Activated CD4-positive, alpha-beta T cell treated with anti-CD3 and anti-CD28 coated beads, Interleukin-2, amount 50 U/mL, for 48 hours (primary cell): ENCODE measurements around the gene DDIT3.
"Not testable (repeated sequence)": the region's sequence is repeated elsewhere in the genome, so short reads cannot be mapped to it uniquely, and the experiment has no call there.

Source experiments
- DNase-seq, 2 experiments: peaks; one replicate each; pipeline ENCODE4 v3.0.0-alpha.2; 2020

Gene DDIT3

DNA sequence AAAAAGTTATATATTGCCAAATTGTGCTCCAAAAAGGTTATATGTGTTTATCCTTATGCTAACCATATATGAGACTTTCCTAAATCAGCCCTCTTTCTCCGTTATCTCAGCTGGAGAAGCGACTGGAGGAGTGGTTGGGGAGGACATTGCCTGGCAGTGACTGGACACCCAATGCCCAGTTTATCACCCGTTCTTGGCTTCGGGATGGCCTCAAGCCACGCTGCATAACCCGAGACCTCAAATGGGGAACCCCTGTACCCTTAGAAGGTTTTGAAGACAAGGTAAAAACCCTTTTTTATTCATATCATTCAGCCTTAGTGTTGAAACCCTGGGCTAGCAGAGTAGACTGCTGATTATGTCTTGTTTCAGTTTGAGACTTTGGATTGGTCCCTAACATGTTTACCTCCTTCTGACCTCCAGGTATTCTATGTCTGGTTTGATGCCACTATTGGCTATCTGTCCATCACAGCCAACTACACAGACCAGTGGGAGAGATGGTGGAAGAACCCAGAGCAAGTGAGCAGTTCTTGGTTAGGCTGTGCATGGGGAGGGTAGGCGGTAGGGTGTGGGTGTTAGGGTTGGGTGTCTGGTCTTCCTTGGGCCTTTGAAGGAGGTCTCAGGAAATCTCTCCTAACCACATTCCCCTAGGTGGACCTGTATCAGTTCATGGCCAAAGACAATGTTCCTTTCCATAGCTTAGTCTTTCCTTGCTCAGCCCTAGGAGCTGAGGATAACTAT, 8.6 kb downstream of the DDIT3 start:
- no peak for DNase-seq

DNA sequence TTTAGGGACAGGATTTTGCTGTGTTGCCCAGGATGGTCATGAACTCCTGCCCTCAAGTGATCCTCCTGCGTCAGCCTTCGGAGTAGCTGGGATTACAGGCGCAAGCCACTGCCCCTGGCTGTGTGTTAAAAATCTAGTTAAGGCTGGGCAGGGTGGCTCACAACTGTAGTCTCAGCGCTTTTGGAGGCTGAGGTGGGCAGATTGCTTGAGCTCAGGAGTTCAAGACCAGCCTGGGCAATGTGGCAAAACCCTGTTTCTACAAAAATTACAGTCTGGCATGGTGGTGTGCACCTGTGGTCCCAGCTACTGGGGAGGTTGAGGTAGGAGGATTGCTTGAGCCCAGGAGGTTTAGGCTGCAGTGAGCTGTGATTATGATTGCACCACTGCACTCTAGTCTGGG, 9.2 kb downstream of the DDIT3 start:
- no peak for DNase-seq

DNA sequence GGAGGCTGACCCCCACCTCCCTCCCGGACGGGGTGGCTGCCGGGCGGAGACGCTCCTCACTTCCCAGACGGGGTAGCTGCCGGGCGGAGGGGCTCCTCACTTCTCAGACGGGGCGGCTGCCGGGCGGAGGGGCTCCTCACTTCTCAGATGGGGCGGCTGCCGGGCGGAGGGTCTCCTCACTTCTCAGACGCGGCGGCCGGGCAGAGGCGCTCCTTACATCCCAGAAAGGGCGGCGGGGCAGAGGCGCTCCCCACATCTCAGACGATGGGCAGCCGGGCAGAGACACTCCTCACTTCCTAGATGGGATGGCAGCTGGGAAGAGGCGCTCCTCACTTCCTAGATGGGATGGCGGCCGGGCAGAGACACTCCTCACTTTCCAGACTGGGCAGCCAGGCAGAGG, 12.5 kb downstream of the DDIT3 start:
- DNase-seq: not testable (repeated sequence)

DNA sequence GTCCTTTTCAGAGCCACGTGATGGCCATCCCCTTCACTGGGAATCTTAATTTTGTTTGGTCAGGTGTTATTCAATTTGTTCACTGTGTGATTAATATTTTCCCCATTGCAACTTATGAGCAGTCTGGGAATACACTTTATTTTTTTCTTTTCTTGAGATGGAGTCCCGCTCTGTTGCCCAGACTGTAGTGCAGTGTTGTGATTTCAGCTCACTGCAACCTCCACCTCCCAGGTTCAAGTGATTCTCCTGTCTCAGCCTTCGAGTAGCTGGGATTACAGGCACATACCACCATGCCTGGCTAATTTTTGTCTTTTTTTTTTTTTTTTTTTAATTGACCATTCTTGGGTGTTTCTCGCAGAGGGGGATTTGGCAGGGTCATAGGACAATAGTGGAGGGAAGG, 13.8 kb downstream of the DDIT3 start:
- not testable (repeated sequence) for DNase-seq

DNA sequence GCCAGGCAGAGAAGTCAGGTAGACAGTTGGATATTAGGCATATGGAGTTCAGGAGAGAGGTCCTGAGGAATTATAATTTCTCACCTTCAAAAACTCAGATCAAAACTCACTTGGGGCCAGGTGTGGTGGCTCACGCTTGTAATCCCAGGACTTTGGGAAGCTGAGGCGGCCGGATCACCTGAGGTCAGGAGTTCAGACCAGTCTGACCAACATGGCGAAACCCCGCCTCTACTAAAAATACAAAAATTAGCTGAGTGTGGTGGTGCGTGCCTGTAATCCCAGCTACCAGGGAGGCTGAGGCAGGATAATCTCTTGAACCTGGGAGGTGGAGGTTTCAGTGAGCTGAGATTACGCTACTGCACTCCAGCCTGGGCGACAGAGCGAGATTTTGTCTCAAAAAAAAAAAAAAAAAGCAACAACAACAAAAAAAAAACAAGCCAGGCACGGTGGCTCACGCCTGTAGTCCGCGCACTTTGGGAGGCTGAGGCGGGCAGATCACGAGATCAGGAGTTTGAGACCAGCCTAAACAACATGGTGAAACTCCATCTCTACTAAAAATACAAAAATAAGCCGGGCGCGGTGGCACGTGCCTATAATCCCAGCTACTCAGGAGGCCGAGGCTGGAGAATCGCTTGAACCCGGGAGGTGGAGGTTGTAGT, 17.9 kb downstream of the DDIT3 start:
- not testable (repeated sequence) for DNase-seq

DNA sequence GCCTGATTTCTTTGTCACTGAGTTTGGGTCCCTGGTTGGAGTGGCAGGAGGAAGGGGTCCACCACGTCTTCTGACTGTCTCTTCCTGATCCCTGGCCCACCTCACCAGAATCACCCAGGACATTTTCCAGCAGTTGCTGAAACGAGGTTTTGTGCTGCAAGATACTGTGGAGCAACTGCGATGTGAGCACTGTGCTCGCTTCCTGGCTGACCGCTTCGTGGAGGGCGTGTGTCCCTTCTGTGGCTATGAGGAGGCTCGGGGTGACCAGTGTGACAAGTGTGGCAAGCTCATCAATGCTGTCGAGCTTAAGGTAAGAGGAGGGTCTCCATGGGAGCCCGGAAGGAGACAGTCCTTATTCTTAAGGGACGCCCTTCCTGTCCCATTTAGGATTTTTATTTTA, 20.1 kb downstream of the DDIT3 start:
- DNase-seq: no peak

DNA sequence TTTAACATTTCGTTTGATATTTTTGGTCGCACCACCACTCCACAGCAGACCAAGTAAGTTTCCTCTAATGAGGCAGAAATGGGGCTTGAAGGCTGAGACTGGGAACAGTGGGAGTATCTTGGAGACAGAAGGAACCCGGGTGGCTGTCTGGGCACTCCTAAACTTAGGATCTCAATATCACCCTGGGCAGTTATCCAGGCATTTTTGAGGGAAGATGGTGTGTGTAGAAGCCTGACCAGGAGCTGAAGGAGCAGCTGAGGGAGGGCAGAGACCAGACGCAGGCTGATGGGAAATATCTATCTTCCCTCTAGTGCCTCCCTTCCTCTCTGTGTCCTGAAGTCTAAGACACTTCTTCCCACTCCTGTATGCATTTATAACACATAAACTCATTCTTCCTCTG, 21.7 kb downstream of the DDIT3 start:
- no peak for DNase-seq

DNA sequence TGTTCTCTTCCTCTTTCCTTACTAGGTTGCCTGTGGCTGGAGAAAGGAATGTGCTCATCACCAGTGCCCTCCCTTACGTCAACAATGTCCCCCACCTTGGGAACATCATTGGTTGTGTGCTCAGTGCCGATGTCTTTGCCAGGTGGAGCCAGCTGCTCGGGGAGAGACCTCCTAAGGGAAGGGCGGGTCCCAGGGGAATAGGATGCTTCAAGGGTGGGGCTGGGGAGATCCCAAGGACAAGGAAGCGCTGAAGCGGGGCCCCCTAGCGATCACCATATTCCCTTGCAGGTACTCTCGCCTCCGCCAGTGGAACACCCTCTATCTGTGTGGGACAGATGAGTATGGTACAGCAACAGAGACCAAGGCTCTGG, 22.2 kb downstream of the DDIT3 start:
- no peak for DNase-seq

DNA sequence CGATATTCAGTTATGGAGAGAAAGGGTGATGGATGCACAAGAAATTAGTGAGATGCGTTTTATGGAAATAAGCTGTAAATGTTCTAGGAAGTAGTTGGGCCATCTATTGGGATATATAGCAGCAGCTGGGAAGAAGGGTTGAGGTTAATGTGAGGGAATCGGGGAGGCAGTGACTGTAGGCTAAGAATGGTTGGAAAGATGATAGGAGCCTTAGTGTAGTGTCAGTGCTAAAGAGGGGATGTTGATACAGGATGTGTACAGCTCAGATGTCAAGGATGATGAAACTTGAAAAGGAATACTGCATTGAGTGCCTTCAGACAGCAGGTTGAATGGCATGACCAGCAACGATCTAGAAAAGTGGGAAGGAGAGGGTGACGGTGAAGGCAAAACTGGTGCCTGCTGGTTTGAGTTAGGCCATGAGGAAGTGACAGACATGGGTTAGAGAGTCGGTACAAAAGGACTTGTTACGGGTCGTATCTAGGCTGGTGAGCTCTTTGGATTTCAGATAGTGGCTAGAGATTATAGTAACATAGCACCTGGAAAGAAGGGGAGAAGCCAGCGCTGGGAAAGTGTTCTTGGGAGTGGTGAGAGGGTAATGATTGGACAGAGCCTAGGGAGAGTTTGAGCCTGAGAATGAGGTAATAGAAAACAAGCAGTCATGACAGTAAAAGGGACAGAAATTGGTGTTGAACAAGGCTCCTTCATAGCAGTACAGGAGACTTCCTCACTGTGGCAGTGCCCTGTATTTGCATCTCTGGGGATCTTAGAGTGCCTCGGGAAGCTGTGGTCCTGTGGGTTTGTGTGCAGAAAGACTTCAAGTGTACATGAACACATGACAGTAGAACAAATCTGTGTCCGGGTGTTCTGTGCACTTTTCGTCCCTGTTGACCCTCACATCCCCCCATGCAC, 22.8 kb downstream of the DDIT3 start:
- DNase-seq: no peak

DNA sequence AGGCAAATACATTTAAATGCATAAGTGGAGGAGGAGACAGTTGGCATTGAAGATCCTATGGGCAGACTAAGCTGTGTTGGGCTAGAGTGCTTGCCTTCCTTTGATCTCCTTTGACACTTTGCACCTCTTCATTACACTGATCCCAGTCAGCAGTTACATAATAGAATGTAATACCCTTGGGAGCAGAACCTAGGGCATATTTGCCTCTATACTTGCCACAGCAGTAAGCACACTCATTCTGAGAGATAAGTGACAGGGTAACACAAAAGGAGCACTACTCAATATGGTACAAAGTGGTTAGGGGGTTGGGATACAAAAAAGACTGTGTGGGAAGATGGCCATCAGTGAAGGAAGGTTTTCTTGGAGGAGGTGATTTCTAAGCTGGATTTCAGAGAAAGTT, 23.5 kb downstream of the DDIT3 start:
- DNase-seq: no peak

DNA sequence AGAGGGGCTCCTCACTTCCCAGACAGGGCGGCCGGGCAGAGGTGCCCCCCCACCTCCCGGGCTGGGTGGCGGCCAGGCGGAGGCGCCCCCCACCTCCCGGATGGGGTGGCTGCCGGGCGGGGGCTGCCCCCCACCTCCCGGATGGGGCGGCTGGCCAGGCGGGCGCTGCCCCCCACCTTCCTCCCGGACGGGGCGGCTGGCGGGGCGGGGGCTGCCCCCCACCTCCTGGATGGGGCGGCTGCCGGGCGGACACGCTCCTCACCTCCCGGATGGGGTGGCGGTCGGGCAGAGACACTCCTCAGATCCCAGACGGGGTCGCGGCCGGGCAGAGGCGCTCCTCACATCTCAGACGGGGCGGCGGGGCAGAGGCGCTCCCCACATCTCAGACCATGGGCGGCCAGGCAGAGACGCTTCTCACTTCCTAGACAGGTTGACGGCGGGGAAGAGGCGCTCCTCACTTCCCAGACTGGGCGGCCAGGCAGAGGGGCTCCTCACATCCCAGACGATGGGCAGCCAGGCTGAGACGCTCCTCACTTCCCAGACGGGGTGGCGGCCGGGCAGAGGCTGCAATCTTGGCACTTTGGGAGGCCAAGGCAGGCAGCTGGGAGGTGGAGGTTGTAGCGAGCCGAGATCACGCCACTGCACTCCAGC, 25.1 kb downstream of the DDIT3 start:
- not testable (repeated sequence) for DNase-seq

DNA sequence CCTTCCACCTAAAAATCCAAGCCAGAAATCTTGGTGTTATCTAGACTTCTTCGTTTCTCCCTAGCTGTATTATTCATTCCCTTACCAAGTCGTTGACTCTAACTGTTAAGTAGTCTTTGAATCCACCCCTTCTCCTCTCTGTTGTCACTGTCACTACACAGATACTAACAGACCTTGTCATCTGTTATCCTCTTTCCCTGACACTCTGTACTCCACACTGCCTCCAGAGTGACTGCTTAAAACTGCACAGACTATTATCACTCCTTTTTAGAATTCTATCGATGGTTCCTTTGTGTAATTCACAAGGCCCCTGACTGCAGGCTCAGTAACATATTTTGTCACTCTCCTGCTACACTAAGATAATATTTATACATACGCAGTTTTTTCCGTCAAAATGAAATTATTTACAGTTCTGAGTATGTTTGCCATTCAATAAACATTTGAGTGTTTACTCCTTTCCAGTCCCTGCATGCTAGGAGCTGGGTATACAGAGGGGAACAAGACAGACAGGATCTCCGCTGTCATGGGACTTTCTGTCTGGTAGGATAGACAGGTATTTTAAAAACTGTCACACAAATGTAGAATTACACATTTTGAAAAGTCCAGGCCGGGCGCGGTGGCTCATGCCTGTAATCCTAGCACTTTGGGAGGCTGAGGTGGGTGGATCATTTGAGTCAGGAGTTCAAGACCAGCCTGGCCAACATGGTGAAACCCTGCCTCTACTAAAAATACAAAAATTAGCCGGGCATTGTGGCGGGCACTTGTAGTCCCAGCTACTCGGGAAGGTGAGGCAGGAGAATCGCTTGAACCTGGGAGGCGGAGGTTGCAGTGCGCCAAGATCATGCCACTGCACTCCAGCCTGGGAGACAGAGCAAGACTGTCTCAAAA, 28.7 kb downstream of the DDIT3 start:
- DNase-seq: no peak

DNA sequence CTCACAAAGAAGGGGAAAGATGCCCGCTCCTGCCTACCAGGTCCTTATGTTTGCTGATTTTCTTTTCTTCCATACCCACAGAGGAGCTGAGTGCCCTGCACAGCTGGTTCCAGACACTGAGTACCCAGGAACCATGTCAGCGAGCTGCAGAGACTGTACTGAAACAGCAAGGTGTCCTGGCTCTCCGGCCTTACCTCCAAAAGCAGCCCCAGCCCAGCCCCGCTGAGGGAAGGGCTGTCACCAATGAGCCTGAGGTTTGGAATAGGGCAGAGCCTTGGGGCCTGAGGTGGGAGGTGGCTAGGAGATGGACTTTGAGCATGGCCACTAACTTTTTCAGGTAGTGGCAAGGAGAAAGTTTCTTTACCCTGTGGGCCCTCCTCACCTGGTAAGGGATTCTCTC, 30.2 kb downstream of the DDIT3 start:
- DNase-seq: no peak

DNA sequence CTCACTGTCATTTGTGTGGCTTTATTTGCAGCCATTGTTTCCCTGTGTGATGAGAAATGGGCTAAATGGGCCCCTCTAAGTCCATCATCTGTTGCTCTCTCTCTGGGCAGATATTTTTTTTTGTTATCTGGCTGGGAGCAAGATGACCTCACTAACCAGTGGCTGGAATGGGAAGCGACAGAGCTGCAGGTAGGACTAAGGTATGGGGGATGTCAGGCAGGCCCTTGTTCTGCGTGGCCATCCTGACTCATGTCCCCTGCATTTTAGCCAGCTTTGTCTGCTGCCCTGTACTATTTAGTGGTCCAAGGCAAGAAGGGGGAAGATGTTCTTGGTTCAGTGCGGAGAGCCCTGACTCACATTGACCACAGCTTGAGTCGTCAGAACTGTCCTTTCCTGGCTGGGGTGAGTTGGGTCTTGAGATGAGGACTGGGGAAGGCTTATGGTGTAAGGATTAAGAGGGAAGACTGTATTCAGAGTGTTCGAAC, 31.1 kb downstream of the DDIT3 start:
- DNase-seq: no peak

DNA sequence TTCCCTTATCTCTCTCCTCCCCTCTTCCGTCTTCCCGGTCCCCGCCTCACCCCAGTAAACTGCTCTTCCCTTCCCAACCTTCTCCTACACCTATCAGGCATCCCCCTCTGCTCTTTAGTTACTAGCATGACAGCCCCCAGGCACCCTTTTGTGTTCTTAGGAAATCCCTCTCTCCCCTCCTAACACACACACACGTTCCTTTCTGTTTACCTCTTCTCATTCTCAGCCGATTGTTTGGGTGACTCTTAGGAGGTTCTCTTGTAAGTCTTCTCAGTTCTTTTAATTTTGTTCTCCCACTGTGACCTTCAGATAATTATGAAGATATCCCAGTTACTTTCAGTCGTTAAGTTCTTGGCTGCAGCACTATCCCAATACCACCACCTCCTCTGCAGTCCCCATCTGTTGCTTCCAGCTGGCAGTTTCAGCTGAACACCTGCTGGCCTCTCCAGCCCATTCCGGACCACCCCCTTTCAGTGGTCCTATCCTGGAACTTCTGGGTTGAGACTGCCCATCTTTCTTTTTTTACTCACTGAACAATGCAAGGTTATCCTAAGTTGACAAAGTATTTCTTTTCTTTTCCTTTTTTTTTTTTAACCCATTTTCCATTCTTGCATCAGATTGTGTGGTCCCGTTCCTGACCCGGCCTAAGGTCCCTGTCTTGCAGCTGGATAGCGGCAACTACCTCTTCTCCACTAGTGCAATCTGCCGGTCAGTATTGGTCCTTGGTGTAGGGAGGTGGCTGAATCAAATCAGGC, 31.7 kb downstream of the DDIT3 start:
- DNase-seq: no peak

DNA sequence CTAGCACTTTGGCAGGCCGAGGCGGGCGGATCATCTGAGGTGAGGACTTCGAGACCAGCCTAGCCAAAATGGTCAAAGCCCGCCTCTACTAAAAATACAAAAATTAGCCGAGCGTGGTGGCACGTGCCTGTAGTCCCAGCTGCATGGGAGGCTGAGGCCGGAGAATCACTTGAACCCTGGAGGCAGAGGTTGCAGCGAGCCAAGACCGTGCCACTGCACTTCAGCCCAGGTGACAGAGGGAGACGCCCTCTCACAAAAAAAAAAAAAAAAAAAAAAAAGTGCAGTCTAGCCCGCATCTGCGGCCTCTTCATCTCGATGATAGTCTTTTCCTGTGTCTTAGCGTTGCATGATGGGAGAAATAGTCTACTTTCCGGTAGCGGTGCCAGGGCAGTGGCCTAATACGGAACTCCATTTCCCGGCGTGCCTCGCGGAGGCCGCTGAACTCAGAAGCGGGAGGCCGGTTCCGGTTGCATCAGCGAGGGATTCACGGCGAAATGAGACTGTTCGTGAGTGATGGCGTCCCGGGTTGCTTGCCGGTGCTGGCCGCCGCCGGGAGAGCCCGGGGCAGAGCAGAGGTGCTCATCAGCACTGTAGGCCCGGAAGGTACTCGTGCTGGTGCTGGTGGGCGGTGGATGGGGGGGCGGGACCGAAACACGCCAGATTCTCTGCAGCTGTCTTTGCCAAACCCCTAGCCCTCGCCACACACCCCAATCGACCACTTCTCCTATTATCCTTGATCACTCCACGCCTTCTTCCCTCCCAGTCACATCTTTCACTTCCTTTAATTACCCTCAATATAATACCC, 32.5 kb downstream of the DDIT3 start, which contains the start of gene MARS1:
Gene MARS1, plus strand, starts transcription at position 472 of the 805 bp plus-strand sequence. Its CDS starts 23 bp downstream, at position 495.
- peak; percentile 90 to 93 for DNase-seq

DNA sequence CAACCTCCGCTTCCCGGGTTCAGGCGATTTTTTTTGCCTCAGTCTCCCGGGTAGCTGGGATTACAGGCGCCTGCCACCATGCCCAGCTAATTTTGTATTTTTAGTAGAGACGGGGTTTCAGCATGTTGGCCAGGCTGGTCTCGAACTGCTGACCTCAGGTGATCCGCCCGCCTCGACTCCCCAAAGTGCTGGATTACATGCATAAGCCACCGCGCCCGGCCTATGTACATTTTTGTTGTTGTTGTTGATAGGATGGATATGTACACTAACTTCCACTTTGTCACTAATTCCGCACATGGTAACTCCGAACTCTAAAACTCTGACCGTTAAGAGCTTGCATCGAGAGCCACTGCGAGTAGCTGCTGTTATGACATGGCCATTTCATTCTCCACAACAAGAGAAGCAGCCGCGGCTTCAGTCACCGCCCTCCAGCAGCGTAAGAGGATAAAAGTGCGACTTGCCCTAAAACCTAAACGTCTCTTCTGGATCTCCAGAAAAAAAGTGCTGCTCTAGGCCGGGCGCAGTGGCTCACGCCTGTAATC, 33.2 kb downstream of the DDIT3 start:
- no peak for DNase-seq

DNA sequence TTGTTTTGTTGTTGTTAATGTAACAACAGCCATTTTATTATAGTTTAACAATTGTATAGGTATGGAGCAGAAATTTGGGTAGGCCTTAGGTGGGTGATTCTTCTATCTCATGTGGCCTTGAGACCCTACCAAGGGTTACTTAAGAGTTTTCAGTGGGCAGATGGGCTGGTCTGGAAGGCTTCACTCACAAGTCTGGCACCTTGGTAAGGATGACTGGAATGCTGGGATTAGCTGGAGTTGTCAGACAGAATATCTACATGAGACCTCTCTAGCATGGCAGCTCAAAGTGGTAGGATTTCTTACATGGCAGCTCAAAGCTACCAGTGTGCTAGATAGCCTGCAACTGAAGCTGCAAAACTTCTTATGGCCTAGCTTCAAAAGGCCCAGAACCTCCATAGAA, 34.6 kb downstream of the DDIT3 start:
- no peak for DNase-seq

DNA sequence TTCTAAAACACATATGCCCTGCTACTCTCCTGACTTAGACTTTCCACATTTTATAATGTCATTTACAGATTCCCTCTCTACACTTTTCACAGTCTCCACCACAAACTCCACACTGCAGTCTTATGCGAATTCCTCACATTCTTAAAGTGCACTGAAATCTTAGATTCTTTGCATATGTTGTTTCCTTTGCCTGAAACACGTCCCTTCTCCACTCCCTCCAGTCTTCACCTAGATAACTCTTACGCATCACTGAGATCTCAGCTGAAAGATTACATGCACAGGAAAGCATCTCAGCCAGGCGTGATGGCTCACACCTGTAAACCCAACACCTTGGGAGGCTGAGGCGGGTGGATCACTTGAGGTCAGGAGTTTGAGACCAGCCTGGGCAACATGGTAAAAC, 36.8 kb downstream of the DDIT3 start:
- DNase-seq: no peak

DNA sequence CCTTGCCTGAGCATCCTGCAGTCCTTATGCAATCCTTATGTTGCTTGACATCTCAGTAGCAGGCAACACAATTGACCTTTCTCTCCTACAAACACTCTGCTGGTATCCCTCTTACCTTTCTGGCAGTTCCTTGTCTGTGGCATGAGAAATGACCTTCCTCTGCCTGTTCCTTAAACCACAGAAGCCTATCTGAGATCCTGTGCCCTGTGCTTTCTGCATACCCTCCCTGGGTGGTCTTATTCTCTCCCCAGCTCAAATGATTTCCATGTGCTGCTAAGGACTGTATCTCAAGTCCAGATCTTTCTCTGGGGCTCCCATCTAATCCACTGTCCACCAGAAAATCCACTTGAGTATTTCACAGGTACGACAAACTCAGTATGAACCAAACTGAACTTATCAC, 38.6 kb downstream of the DDIT3 start:
- no peak for DNase-seq
